Endothelial cell of umbilical vein (primary cell): ENCODE data around the gene PLEKHA6. TPM values are rescaled to one million over a fixed set of nuclear protein-coding genes. Genes with fewer than 3 reads are reported as not detected.

ENCODE experiments used
- BruUV-seq: library from RNA; stranded (reverse); fragments of 400-500 nt; replicated peaks from 2 replicates; lab custom pipeline; 2021; lab: Mats Ljungman, UMichigan
- CTCF ChIA-PET: fragments of 300-600, 350-600 bp; sonication (Branson Sonifier 250); formaldehyde crosslinking; loops from one replicate; lab custom pipeline; 2021; ENCODE audit warnings: antibody characterized with exemption, inconsistent platforms; lab: Charles Lee
- POLR2A ChIA-PET: fragments of 300-600, 350-600 bp; sonication (Branson Sonifier 250); formaldehyde crosslinking; loops from one replicate; lab custom pipeline; 2021; ENCODE audit warnings: antibody characterized with exemption, inconsistent platforms; lab: Charles Lee
- DNase-seq: peaks from one replicate; pipeline ENCODE4 v3.0.0-alpha.2; 2011; ENCODE audit warnings: low read depth, low spot score
- FAIRE-seq: peaks from 2 replicates; lab custom pipeline; 2011; peaks lifted over from hg19 to GRCh38; lab: Jason Lieb, UNC
- H2AFZ ChIP-seq: 2 replicates; pipeline ENCODE4 v1.6.0; 2012; ENCODE audit warnings: low read depth, low read length, control low read depth, inconsistent platforms
- H3K27ac ChIP-seq: 2 replicates; pipeline ENCODE4 v1.5.1; 2011; ENCODE audit warnings: low read depth, mild to moderate bottlenecking, control low read depth, low read length, moderate library complexity; ENCODE audit not compliant: insufficient read depth
- H3K27me3 ChIP-seq, 2 experiments: 2 replicates each; pipeline versions ENCODE4 v1.6.0 to v1.6.1; 2011; ENCODE audit warnings: low read length in 2 of 2, mixed read lengths in 1 of 2; ENCODE audit not compliant: control insufficient read depth in 2 of 2, insufficient read depth in 2 of 2
- H3K36me3 ChIP-seq, 2 experiments: 2 replicates in 1 of 2; 3 replicates in 1 of 2; pipeline ENCODE4 v1.5.1; 2011; ENCODE audit warnings: low read length in 2 of 2, mild to moderate bottlenecking in 1 of 2, moderate library complexity in 1 of 2; ENCODE audit not compliant: control insufficient read depth in 2 of 2, insufficient read depth in 2 of 2; ENCODE audit errors: extremely low read depth in 1 of 2
- H3K4me1 ChIP-seq: 3 replicates; pipeline ENCODE4 v1.5.1; 2011; ENCODE audit warnings: mild to moderate bottlenecking, low read length; ENCODE audit not compliant: control insufficient read depth, insufficient read depth; ENCODE audit errors: extremely low read depth
- H3K4me2 ChIP-seq: 2 replicates; pipeline ENCODE4 v1.6.1; 2011; ENCODE audit warnings: low read length, control low read depth, mixed read lengths; ENCODE audit not compliant: insufficient read depth
- H3K4me3 ChIP-seq, 3 experiments: fragments of 200-600 bp in 1 of 3; sonication (generic), shearing (Covaris generic) in 1 of 3; replicated peaks in 1 of 3; 2 replicates each; pipeline ENCODE4 v1.5.1; 2011 to 2016; ENCODE audit warnings: control low read depth in 3 of 3, low read length in 3 of 3, mild to moderate bottlenecking in 2 of 3, inconsistent platforms in 1 of 3, low read depth in 1 of 3, moderate library complexity in 1 of 3; ENCODE audit not compliant: insufficient read depth in 1 of 3
- H3K79me2 ChIP-seq: 2 replicates; pipeline ENCODE4 v1.6.0; 2012; ENCODE audit warnings: low read length, inconsistent platforms; ENCODE audit not compliant: control insufficient read depth, insufficient read depth
- H3K9ac ChIP-seq: replicated peaks from 2 replicates; pipeline ENCODE3; 2011; ENCODE audit warnings: low read length, control low read depth; ENCODE audit not compliant: insufficient read depth; ENCODE audit errors: extremely low read depth
- H3K9me1 ChIP-seq: replicated peaks from 3 replicates; pipeline ENCODE4 v1.6.0; 2011; ENCODE audit warnings: mild to moderate bottlenecking, low read length; ENCODE audit not compliant: control insufficient read depth, insufficient read depth; ENCODE audit errors: extremely low read depth
- H3K9me3 ChIP-seq: replicated peaks from 2 replicates; pipeline ENCODE4 v1.5.1; 2012; ENCODE audit warnings: low read length, inconsistent platforms; ENCODE audit not compliant: control insufficient read depth, insufficient read depth
- H4K20me1 ChIP-seq: replicated peaks from 2 replicates; pipeline ENCODE3; 2011; ENCODE audit warnings: mild to moderate bottlenecking, low read length; ENCODE audit not compliant: control insufficient read depth, insufficient read depth; ENCODE audit errors: extremely low read depth
- FOS ChIP-seq: IDR thresholded peaks from 2 replicates; pipeline ENCODE4 v1.6.1; 2011; ENCODE audit warnings: mild to moderate bottlenecking, low read length, moderate library complexity, borderline replicate concordance; ENCODE audit not compliant: insufficient read depth
- GATA2 ChIP-seq: IDR thresholded peaks from 2 replicates; pipeline ENCODE4 v1.7.0; 2011; ENCODE audit warnings: low read depth, mild to moderate bottlenecking, moderate library complexity, mixed read lengths, low read length; ENCODE audit not compliant: insufficient read length, insufficient read depth
- JUN ChIP-seq: IDR thresholded peaks from 2 replicates; pipeline ENCODE4 v1.6.1; 2011; ENCODE audit warnings: borderline replicate concordance, low read depth; ENCODE audit not compliant: insufficient read length, insufficient read depth
- MAX ChIP-seq: IDR thresholded peaks from 2 replicates; pipeline ENCODE4 v1.6.1; 2011; ENCODE audit not compliant: insufficient read depth, insufficient read length
- MYC ChIP-seq: IDR thresholded peaks from one replicate; pipeline ENCODE4 v1.6.1; 2011; ENCODE audit warnings: mild to moderate bottlenecking, low read depth, low read length
- POLR2A ChIP-seq: IDR thresholded peaks from 2 replicates; pipeline ENCODE4 v1.6.1; 2012; ENCODE audit warnings: low read depth, mild to moderate bottlenecking, control low read depth, low read length
- POLR2AphosphoS5 ChIP-seq: IDR thresholded peaks from 2 replicates; pipeline ENCODE4 v1.6.1; 2012; ENCODE audit warnings: low read depth, mild to moderate bottlenecking, control low read depth, low read length, moderate library complexity; ENCODE audit not compliant: insufficient read depth
- dilution Hi-C: fragments of 300-500 bp; cut with MboI; formaldehyde crosslinking; loops from one replicate; pipeline ENCODE4 v1.15.0; 2019; ENCODE audit warnings: low sequenced_read_pairs; ENCODE audit not compliant: extremely low pct_ligation_motif_present
- intact Hi-C: fragments of 100-400 bp; cut with micrococcal nuclease; formaldehyde crosslinking; loops from one replicate; pipeline ENCODE4 v1.10.0; 2022
- polyA plus RNA-seq, 4 experiments: library from polyadenylated mRNA; depleted of rRNA in 3 of 4; stranded (reverse) in 3 of 4; unstranded in 1 of 4; fragments of >200 nt; gene quantifications; 2 replicates each; pipeline versions ENCODE4 v1.2.1 to v1.2.3, GENCODE V29; 2011 to 2012; ENCODE audit warnings: missing spikeins in 1 of 4
- total RNA-seq: library from RNA; stranded (reverse); gene quantifications from 2 replicates; pipeline ENCODE4 v1.2.3, GENCODE V29; 2021

PLEKHA6 gene
- total and polyA plus RNA-seq, 2 donors (not counting 3 experiments of a cell fraction or from before 2014, with no cell fraction given), result 2.1 to 15.0 TPM

GRCh38 chr1:204361341-204361771, 1.6 kb upstream of the PLEKHA6 start:
- peak; percentile 49 for TF ChIP-seq POLR2AphosphoS5
- TF ChIP-seq MAX, result no peak
- Histone ChIP-seq H3K27me3 (no peaks in the 10 kb centered on the region), H3K9me3 (no peaks in the 10 kb centered on the region), H3K36me3 (no peaks in the 10 kb centered on the region), H3K9me1 (no peaks in the 10 kb centered on the region), H3K4me1 (peaks cover 55% of the 10 kb centered on the region), H3K79me2 (no peaks in the 10 kb centered on the region), H3K4me2 (peak overlapping the region; percentile 36), H3K27ac (peak overlapping the region; percentile 18), H4K20me1 (no peaks in the 10 kb centered on the region), H3K4me3 (no peak overlapping the region), H2AFZ (no peak overlapping the region), H3K9ac (no peak overlapping the region)
- DNase-seq, result no peak
- FAIRE-seq, result no peak
- BruUV-seq, result no TSS peak
- intact Hi-C loops (loop anchor here (5.0 kb wide), 1 partner anchor 289 kb away; the partner anchor contains the start of gene SOX13), dilution Hi-C loops (no loop called here)
- CTCF ChIA-PET, result interaction anchor here (1.1 to 9.5 kb wide), 12 partner anchors 10 to 197 kb away, joined by 3 to 318 read pairs (median 18); partner anchors contain the start of genes GOLT1A and REN
- POLR2A ChIA-PET, result interaction anchor here (0.5 to 3.0 kb wide), 3 partner anchors 10 to 103 kb away, joined by 3 to 8 read pairs (median 3); no protein-coding TSS in a partner anchor

- ChIA-PET POLR2A (interaction anchor here (0.5 to 3.0 kb wide), 2 partner anchors 102 to 478 kb away, joined by 4 to 8 read pairs; no protein-coding TSS in a partner anchor), CTCF (interaction anchor here (0.6 to 9.5 kb wide), 13 partner anchors 16 to 196 kb away, joined by 3 to 318 read pairs (median 12); partner anchors contain the start of genes GOLT1A and REN)
- H4K20me1 ChIP-seq, result no peaks in the 10 kb centered on the region
- H3K27me3 ChIP-seq, result no peaks in the 10 kb centered on the region
- H3K27ac ChIP-seq, result peak overlapping the region; percentile 18
- H3K4me3 ChIP-seq, result peak overlapping the region in 1 of 3 experiments; percentile 4
- peaks cover 55% of the 10 kb centered on the region for H3K4me1 ChIP-seq
- no peaks in the 10 kb centered on the region for H3K9me3 ChIP-seq
- intact Hi-C loops (loop anchor here (5.0 kb wide), 1 partner anchor 288 kb away; the partner anchor contains the start of gene SOX13), dilution Hi-C loops (no loop called here)
- H3K36me3 ChIP-seq, result no peaks in the 10 kb centered on the region
- peak overlapping the region; percentile 36 for H3K4me2 ChIP-seq
- no peak overlapping the region for H3K9ac ChIP-seq
- BruUV-seq, result no TSS peak
- peak; percentile 94 for FAIRE-seq
- no peak overlapping the region for H2AFZ ChIP-seq
- TF ChIP-seq GATA2 (peak; percentile 62), FOS (no peak), POLR2A (no peak), MYC (no peak), JUN (no peak)
- no peak for DNase-seq
- H3K79me2 ChIP-seq, result no peaks in the 10 kb centered on the region
- no peaks in the 10 kb centered on the region for H3K9me1 ChIP-seq
Measured at GRCh38 chr1:204360314-204360713, 585 bp upstream of the PLEKHA6 start.
